ENCODE data around the gene ASTN2.

ASTN2 gene

DNA sequence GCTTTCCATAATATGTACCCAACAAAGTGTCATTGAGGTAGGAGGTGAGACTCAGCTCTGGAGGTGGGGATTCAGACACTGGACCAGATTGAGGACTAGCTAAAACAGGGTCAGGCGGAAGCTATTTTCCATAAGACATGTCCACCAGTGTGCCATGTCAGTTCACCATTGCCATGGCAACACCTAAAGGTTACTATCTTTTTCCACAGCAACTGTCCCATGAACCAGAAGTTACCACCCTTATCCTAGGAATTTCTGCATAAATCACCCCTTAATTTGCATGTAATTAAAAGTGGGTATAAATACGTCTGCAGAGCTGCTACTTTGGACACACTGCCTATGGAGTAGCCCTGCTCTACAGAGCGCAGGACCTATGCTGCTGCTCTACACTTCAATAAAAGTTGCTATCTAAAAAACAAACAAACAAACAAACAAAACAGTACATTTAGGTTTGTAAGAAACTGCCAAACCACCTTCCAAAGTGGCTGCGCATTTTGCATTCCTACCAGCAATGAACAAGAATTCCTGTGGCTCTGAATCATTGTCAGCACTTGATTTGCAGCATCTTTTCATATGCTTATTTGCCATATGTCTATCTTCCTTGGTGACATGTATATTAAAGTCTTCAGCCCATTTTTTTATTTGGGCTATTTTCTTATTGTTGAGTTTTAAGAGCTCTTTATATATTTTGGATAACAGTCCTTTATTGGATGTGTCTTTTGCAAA is 745.7 kb downstream of the ASTN2 start:
- no peak for DNase-seq (ENCODE audit: low spot score)

DNA sequence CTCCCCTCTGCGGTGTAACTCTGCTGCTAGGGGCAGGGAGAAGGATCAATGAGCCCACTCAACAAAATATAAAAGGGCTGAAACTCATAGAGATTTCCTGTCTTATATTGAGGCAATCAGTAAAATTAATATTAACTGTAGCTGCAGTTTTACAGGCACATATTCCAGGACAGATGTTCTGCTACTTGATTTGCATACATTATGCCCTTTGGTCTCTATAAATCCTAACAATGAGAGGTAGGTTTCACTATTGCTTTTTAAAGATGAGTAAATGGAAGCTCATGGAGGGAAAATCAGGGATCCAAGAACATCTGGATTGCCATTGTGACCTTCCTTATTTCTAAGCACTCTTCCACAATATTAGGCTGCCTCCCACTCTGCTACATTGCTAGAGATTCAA is 751.3 kb downstream of the ASTN2 start:
- DNase-seq (ENCODE audit: low spot score), result no peak

DNA sequence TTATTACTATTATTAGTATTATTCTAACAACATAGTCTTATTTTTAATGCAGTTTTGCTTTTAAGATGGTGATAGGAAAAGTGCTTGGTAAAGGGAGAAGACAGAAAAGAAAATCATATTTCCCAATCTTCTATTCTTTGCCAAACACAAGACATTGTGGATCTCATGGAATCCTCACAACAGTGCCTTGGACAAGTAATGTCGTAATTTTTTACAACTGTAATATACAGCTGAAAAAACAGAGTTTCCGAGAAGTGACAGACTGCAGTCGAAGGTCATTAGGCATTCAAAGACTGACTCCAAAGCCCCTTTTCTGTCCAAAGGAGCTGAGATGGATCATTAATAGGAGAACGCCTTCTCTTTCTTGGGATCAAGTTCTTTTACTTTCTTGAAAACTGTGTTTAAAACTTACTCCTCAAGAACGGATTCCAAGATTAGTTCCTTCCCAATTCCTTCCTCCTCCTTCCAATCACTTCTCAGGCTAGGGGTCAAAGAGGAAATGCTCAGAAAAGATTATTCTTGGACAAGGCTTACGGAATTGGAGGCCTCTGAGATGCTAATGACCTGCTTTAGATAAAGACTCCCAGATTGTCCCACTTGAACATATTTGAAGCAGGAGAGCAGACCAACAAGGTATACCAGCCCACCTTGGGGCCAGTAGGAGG is 752.1 kb downstream of the ASTN2 start:
- DNase-seq (ENCODE audit: low spot score), result no peak

DNA sequence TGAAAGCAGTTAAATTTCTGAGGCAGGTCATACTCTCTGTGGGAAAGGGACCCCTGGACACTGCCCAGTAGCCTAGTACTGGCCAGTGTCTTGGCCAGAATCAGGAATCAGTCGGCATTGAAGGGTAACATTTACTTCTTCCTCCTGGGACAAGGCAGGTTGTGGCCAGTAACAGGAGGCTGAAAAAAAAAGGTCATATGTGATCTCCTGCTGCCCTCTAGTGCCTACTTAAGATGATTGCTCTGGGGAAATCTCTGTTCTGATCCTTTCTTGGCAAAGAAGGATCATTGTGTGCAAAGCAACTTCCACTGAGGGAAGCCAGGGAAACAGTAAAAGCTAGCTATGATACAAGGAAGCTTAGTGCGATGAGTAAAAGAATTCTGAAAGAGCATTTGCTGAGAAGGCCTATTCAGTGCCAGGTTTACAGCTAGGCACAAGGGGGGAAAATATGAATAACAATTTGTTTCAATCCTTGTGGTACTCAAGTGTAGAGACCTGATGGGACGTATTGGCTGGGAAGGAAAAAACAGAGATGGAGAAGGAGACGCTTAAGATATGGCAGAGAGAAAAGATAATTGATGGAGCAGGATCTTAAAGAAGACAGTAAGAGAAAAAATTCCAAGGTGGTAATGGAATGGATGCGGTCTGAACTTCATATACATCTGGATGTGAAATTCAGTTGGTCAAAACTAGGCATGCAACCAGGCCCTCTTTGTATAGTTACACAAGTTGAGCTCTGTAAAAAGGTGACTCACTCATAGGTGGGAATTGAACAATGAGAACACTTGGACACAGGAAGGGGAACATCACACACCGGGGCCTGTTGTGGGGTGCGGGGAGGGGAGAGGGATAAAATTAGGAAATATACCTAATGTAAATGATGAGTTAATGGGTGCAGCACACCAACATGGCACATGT is 753.6 kb downstream of the ASTN2 start:
- DNase-seq (ENCODE audit: low spot score), result peak; percentile 81

DNA sequence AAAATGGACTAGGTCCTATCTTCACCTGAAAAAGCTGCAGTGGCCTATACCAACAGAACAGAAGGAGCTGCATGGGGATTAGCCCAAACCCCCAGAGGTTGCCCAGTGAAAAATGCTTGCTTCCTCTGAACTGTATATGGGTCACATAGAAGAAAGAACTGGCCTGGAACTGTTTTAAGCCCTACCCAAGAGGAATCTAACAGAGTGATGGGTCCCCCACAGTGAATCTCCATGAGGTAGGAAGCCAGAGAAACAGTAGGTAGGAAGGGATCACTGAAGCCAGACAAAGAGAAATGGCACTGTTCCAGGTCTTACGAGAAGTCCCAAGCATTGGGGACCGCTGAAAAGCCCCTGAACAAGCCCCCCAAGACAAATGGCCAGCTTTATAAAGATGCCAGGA is 756.6 kb downstream of the ASTN2 start:
- no peak for DNase-seq (ENCODE audit: low spot score)

DNA sequence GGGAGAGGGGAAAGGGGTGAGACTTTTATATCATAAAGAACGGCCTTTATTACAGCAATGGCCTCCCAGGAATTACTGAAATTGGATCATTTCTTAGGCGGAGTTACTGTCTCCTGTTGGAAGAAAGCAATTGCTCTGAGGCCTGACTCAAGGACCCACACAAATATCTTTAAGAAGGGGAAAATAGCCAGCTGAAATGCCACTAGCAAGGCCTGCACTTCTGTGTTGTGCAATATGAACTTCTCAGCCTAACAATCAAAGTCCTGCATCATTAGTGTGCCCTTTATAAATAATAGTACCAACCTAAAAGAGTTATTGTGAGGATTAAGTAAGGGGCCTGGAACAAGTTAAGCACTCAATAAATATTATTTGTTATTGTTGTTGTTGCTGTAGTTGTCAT is 757.9 kb downstream of the ASTN2 start:
- DNase-seq (ENCODE audit: low spot score), result no peak

DNA sequence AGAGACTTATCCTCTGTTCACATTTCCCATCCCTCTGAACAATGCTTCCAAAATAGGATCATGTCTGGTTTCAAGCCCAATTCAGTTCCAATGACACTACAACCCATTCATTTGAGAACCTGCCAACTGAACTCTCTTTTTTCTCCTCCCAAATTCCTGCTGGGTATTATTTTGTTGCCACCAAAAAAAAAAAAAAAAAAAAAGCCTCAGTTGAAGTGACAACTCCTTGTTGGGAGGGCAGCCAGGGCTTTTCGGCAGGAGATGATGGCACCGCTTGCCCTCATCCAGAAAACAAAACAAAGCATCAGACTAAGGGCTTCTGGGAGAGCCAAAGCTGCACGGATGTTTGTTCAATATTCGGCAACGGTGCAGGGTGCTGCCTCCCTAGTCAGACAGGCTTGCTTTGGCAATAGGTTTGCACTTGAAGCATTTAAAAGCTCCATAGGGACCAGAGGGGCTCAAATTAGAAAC is 758.3 kb downstream of the ASTN2 start:
- no peak for DNase-seq (ENCODE audit: low spot score)

DNA sequence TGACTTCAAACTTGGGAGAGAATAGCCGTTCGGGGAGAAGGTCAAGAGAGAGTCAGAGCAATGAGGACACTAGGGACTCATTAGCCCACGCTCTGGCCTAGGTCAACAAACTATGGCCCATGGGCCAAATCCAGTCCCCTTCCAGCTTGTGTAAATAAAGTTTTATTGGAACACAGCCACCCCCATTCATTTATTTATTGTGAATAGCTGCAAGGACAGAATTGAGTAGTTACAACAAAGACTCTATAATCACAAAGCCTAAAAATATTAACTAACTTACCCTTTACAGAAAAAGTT is 760.9 kb downstream of the ASTN2 start:
- no peak for DNase-seq (ENCODE audit: low spot score)

DNA sequence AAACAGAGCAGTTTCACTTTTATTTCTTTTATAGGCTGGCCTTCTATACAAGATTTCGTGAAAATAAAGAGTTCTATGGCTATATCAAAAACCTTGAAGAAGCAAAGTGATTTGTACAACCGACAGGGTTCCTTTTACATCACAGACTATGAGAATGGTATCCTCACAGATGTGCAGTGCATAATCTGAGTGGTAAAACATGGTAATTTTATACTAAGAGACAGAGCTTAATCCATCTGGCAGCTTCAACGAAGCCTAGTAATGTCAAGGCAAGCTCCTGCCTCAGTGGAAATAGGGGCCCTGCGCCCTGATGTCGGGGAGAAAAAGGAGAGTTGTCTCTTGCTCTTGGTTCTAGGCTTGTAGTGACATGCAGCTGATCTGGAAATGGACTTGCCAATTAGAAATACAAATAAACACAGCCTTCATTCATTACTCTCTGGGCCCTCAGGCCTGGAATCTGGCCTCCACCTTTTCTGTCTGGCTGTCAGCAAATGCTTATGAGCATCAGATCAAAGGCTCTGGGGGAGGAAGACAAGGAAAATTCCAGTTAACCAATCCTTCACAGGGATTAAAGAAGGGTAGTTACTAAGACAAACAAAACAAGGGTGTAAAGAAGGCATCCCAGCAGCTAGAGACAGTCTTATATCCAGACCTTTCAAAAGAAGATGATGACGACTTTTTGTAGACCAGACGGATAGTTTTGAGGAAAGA is 761.4 kb downstream of the ASTN2 start:
- no peak for DNase-seq (ENCODE audit: low spot score)

DNA sequence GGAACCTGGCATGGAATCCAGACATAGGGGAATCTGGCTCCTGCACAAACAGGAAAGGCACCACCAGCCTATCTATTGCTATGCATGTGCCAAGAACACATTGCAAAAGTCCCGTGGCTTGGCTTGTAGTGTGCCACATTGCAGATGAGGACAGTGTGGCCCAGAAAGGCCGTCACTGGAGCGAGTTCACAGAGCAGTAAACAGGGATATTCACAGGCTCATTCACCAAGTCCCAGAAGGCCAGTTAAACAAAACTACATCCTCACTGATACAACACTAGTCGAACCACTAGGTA is 767.4 kb downstream of the ASTN2 start:
- DNase-seq (ENCODE audit: low spot score), result no peak

DNA sequence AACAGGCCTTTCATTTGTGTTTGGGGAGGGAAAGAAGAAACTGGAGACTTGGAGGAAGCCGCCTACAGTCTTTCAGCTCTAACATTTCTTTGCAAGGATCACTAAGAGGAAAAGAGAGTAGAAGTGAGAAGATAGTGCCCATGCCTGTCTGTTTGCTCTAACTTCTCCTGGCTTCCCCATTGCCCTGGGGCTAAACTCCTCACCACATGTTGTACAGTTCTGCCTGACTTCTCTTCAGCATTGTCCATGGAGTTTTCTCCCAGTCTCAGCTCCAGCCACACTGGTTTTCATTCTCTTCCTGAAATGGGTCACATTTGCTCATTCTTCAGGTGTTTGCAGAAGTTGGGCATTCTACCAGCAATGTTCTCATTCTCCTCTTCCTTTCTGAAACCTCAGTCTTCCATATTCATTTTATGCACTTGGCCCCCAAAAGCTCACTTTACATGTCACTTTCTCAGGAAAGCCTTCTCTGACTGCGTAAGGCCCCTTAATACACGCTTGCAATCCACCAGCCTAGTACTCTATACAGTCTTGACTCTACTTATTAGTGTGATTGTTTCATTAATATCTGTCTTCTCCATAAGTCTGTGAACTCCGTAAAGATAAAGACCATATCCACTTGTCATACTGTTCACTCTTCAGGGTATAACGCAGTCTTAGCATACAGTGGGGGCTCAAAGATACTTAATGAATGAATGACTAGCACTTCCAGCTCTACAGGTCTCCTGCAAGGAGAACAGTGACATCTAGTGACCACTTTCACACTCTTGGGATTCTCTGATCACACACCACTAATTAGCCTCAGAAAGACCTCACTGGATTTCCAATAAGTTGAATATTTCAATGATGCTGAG is 768.0 kb downstream of the ASTN2 start:
- DNase-seq (ENCODE audit: low spot score), result peak; percentile 43

DNA sequence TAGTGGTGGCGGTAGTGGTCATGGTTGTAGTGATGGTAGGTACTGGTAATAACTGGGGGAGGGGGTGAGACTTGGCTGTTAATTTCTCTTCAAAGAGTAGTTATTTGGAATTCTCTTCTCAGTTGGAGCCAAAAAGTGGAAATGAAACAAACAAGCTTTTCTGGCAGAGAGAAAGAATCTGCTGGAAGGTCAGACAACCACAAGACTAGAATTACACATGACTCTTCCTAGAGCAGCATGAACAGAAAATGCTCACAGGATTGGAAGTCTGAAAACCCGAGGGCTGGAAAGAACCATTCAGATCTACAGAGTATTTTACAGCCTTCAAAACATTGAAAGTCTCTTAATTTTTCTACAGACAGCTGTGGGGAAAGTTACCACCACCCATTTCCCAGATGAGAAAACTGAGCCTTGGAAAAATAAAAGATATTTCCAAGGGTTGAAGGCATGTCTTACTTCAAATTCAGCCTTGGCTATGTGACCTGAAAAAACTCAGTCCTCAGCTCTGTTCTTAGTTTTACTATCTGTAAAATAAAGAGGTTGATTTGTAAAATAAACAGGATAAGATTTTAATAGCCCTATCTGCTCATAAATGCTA is 770.7 kb downstream of the ASTN2 start:
- DNase-seq (ENCODE audit: low spot score), result no peak

DNA sequence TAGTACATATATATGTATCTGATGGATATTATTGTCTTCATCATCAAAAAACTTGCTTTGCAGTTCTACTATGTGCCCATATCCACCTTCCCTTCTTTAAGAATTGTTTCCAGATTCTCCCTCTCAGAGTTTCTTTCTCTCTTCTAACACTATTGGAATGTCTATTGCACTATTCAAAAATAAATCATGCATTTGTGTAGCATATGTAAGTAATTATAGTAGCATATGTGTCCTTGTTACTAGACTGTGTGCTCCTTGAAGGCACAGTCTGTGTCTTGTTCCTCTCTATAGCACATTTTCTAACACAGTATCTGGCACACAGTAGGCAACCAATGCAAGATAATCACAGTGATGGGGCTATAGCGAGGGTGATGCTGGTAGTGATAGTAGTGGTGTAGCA is 771.2 kb downstream of the ASTN2 start:
- DNase-seq (ENCODE audit: low spot score), result no peak

DNA sequence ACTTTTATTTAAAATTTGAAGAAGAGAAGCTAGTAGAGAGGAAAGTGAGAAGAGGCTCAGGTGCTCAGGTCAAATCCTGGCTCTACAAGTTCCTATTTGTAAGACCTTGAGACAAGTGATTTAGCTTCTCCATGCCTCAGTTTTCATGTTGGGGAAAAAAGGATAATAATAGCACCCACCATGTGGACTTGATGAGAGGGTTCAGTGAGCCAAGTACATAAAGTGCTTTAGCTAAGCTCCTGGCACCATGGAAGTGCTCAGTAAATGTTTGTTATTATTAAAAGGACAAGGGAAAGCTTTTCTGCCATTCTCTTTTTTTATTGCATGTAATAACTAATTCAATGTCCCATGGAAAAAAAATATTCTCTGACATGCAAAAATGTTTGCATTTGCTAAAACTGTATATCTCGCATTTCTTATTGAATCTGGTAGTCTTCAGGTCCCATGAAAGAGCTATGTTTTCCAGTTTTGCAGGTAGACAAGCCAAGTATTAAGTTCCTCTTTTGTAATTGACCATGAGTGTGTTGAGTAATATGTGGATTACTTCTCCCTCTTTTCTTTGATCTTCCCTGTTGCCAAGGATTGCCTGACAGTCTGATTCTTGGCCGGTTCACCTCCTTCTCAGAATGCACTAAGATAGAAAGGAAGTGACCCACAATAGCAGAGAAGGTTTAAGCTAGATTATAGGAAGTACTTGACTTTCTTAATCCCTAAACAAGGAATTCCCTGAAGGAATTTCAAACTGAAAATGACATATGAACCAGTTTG is 773.4 kb downstream of the ASTN2 start:
- DNase-seq (ENCODE audit: low spot score), result no peak

DNA sequence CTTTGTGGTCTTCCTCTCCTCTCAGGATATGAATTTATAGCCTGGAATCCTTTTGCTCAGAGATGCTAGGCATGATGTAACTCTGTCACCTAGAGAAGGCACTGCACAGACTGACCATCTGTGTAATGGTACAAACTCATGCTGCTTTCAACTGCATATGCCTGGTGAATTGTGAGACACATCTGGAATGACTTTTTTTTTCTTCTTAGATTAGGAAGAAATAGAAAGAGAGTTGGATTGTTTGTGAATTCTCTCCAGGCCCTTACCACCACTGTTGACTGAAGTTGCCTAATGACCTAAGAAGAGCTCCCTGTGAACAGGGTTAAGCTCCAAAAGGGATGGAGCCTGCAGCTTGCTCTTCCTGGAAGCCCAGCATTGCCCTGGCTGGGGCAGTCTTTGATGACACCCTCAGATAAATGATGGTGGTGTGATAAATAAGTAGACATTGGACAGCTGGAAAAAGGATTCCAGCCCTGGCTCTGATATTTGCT is 775.6 kb downstream of the ASTN2 start:
- DNase-seq (ENCODE audit: low spot score), result peak; percentile 10

DNA sequence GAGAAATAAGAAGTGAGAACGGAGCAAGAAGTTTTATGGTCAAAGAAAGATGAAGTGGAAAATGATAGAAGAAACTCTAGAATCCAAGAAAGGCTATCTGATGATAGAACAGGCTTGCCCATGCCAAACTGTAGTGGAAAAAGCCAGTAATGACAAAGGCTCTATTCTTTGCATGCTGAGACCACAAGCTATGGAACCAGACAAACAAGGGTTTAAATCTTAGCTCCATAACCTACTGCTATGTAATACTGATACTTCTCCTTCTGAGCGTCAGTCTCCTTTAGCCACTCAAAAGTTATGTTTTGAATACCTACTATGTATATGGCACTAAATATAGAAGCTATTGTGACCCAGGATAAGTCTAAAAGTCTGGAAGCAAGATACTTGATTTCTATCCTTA is 778.9 kb downstream of the ASTN2 start:
- DNase-seq (ENCODE audit: low spot score), result no peak

DNA sequence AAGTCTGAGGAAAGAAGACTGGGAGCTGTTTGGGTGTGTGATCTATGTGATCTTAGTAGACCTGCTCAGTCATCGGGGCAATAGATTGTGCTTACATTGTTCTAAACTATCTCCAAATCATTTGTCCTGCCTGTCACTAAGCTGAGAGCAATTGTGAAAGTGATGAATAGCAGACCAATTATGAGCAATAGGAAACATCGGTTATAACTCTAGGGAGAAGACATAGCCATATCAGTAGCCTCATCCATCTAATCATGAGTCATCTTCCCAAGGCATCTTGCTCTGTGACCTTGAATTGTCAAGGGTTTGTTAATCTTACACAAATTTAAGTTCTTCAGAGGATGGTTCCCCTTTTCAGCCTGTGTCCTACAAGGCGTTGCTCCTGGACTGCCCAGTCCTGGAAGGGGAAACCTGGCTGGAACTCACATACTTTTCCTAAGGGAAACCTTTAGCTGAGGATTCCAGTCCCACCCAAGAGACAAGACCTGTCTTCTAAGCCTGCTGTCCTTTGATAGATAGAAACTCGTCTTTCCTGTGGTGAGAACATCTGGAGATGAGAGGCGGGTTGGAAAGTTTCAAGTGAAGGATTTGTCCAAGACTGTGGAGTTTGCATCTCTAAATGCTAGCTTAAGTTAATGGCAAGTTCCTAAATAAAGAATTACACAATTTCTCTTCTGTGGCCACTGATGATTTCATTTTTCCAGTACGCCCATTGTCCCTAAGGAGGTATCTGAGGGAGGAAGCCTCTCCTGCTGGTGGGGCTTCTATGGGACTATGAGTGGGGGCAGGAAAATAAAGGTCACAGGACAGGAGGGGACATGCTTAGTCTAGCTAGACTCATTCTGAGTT is 781.6 kb downstream of the ASTN2 start:
- DNase-seq (ENCODE audit: low spot score), result peak; percentile 12

DNA sequence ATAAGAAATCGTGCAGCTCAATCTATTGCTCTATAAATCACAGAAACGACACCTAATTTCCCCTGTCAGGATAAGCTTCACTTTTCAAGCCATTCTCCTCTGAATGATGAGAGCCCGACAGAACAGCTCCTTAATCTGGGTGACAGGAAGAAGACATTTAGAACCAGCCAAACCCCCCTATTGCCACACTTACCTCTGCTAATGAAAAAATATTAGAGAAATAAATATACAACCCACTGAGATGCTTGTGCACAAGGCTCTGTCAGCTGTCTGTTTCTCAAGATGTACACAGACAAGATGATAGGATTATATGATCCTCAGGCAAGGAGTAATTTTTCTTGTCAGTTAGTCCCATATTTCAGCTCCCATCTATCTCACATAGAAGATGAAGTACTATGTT is 785.2 kb downstream of the ASTN2 start:
- no peak for DNase-seq (ENCODE audit: low spot score)

DNA sequence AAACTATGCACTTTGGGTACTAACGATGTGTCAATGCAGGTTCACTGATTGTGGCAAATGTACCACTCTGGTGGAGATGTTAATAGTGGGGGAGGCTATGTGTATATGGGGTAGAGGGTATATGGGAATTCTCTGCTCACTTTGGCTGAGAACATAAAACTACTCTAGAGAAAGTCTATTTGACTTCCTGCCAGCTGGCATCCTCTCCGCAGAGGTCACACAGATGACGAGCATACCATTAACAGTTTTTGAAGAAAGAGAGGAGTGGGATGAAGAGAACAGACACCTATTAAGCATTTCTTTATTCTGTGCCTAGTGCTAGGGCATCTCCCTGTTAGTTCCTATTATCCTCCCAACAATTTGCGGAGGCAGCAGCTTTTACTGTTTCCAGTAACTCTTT is 786.1 kb downstream of the ASTN2 start:
- DNase-seq (ENCODE audit: low spot score), result peak; percentile 21

Measured in kidney tubule cell (primary cell).